Daoy (cell line): ENCODE results near the gene B2M. TPM values are rescaled to one million over a fixed set of nuclear protein-coding genes. Genes with fewer than 3 reads are reported as not detected.

Experiments used
- total RNA-seq: library from RNA; depleted of rRNA; stranded (reverse); fragments of >200 nt; shearing (Covaris generic); gene quantifications from 2 replicates; pipeline ENCODE4 v1.2.3, GENCODE V29; 2014; rRNA removed

The B2M gene
- total RNA-seq, 1 experiment from 2014 or later: 1,867 TPM

Other genes starting within 250 kb of the B2M start
- 55.7 and 92.1 TPM in 2 replicates for gene EIF3J, start 174.4 kb upstream of the B2M start, total RNA-seq
- gene SPG11, start 47.9 kb upstream of the B2M start, total RNA-seq: 32.6 and 37.2 TPM in 2 replicates
- 0.11 and 2.9 TPM in 2 replicates for gene PATL2, start 194 bp upstream of the B2M start, total RNA-seq
- gene TRIM69, start 25.0 kb downstream of the B2M start, total RNA-seq: 7.8 and 8.9 TPM in 2 replicates
- gene TERB2, start 245.2 kb downstream of the B2M start, total RNA-seq: not detected in 2 replicates